Stimulated activated CD8-positive, alpha-beta memory T cell treated with anti-CD3 and anti-CD28 coated beads, Interleukin-15, amount 100 ng/mL, for 1 hour (primary cell): Measurements from ENCODE around the gene DPP6.

ENCODE experiments used
- DNase-seq: peaks from one replicate; pipeline ENCODE4 v3.0.0-alpha.2; 2020; ENCODE audit warnings: low read depth

The DPP6 gene

DNA sequence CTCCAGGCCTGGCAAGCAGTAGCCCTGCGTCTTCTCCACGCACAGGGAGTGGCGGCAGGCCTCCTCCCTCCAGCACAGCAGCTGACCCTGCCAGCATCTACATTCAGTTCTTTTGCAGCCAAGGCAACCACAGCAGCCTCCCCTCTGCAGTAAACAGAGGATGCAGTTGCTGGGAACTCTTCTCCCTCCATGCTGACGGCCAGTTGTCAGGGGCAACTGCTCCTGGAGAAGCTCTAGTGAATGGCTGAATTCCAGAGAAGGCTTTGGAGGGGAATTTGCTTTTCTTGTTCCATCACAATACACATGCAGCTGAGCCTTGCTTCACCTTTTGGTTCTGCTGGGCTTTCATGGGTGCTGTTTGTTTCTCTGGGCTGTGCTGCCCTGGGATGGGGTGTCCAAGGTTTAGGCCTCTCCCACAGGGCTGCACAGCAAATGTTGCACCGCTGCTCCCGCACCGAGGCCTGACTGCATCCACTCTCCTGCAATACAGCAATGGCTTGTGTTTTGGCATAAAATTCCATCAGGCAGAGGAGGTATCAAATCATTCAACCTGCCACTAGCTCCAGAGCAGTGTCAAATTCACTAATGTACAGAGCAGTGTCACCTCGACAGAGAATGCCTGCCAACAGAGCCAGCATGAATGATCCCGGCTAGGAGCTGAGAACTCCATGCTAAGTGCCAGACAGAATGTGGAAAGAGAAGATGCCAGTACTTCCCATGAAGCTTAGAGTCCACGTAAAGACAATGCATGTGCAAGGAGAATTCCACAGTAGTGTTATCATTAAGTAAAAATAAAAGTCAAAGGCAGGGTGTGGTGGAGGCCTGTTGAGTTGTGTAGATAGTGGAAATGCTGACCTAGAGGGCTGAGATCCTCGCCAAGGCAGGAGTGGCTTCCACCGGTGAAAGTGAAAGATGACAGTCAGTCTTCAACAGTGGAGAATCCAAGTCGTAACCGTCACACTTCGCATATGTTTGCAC lies 399.6 kb downstream of the DPP6 start:
- no peak for DNase-seq

DNA sequence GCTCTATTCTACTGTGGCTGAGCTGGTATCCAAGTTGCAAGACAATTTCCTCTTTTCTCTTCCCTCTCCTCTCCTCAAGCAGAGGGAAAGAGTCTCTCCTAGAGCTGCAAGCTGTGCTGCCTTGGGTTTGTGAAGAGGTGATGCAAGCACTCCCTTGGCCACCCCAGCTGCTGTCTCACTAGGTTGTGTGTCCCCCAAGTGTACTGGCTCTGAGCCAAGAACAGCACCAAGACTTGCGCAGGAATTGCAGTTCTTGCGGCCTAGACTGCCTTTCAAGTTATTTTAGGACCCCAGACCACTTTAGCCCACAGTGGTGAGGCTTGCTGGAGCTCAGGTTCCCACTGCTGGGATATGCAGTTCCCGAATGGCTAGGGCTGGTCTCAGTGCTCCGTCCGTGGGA lies 411.6 kb downstream of the DPP6 start:
- no peak for DNase-seq

DNA sequence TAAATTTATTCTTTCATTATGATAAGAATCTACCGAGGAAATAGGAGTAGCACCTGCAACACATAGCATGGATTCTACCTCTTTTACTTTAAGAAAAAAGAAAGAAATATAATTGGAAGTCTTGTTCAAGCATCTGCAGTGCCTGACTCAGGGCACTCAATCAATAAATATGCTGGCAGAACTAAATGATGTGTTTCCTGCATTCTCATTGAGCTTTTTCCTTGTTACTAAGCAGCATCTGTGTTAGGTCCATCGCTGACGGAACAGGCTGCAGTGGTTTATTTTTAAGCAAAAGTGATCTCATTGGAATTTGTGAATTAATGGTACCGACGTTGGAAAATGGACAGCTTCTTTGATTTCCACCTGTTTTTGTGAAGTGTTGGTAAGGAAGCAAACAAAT lies 417.5 kb downstream of the DPP6 start:
- DNase-seq = no peak

DNA sequence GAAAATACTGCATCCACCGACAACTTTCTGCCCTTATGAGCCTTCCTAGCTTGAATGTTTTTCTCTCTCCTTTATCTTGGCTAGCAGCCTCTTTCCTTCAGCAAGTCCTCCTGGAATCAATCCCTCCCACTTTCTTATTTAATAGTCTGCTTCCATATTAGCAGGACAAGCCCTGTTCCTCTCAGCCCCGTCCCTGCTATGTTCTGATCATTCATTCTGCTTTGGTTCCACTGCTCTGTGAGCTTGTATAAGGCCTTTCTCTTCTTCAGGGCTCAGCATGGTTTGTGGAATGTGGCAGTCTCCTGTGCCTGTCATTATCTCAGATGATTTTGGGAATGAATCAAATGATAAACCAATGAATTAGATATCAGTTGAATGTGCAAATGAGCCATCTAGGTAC lies 420.1 kb downstream of the DPP6 start:
- DNase-seq = no peak

DNA sequence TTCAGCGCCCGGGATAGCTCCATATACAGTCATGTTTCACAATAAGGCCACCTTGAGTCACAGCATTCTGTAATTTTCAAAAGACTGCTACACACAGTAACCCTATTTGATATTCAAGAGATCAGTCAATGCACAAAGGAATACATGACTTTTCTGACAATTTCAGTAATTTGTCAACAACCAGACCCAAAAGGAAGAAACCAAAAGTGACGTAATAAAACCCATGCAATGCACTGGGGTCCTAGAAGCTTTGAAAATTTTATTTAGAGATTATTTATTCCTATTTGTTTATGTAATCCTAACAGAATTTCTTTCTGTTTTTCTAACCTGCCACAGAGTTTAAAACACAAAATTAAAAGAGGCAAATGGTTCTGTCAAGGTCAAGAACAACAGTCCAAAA lies 421.2 kb downstream of the DPP6 start:
- DNase-seq = no peak

DNA sequence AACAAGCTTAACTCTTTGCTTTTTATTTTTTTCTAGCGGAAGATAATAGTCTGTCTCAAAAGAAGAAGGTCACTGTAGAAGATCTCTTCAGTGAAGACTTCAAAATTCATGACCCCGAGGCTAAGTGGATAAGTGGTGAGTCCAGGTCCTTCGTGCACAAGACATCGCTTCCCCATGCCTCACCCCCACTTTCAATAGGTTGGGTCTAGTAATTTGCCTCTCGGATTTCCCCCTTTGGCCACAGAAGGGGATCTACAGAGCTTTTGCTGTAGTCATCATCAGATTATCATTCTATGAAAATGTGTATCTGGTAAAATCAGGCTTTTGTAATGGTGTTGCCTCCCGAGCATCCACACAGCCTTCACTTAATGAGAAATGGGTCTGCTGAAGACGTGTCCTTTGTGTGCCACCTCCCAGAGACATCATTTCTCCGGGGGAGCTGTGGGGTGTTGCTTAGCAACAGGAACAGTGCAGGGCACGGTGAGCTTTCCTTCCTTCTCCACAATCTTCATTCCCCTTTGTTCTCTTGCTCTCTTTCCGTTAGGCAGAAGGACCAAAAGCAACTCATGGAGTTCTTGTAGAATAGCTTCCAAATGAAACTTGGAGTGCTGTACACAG lies 422.8 kb downstream of the DPP6 start:
- DNase-seq = no peak

DNA sequence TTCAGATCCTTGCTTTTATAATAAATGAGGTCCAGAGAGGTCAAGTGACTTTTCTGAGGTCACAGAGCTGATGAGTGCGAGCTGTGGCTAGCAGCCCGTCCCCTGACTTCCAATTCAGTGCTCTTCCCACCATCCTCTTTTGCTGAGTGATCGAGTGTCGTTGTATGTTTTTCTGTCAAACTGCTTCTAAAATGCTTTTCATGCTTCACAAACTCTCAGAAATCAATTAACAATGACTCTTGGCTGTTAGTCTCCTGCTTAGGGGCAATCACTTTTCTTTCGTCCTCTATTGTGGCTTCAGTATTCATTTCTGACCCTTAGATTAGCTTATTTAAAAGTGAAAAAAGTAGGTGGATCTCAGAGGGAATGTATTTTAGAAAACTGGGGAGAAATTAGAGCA lies 423.7 kb downstream of the DPP6 start:
- DNase-seq = no peak

DNA sequence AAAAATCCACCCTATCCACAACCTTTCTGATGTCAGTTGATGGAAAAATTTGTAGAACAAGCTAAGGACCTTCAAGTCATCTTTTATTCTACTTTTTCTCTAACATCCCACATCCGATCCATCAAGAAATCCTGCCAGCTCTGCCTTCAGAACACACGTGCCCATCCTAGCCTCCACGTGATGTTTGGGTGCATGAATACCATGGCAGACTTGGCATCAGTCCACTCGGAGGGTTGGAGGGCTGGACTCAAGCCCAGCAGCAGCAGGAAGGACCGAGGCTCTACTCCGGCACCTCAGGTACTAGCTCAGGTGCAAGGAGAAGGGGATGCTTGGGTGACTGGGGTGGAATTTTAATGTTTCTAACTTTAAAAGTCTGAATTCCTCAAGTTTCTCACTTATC lies 428.6 kb downstream of the DPP6 start:
- no peak for DNase-seq

DNA sequence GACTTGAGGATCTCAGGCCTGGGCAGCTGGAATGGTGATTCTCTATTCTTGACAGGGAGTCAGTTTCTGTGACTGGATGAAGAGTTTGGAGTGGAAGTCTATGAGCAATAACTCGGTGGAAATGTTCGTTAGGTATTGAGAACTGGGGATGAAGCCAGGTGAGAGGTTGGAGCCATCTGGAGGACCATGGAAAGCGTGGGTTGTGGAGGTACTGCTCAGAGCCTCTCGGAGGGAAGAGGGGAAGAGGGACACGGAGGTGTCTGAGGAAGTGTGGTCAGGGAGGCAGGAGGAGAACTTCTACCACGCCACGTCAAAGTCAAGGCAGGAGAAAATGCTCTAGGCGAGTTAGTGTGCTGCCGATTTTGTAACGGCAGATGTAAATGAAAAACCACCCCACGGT lies 430.7 kb downstream of the DPP6 start:
- DNase-seq = no peak

DNA sequence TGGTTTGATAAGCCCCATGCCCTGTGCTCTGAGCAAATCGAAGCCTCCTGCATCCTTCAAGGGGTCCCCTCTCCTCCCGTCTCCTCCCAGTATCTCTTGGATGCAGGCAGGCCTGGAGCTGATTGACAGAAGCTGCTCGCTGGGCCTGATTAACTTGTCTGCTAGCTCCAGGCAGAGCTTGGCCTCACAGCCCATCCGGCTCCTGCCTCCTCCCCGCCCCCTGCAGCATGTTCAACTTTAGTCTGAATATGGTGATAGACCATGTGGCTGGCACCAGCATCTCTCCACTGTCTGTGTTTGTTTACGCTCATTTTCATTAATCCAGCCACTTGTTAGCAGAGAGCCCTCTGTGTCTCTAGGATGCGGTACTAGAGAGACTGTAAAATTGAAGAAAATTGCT lies 432.2 kb downstream of the DPP6 start:
- no peak for DNase-seq

DNA sequence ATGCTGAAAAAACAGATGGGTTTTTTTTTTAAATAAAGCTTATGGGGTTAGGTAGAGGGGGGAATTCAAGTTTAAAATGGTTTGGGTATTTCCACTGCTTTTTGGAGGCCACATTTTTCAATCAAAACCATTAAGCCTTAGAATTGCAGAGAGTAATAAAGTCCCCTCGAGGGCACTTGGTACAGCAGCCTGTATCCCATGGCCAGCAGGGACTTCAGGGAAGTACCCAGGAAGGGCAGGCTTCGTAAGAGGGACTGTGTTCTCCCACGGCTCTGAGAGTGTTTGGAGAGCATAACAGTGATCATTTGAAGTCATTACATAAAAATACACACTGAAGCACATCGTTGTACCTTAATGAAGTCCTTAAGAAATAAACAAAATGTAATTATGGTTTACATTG lies 432.7 kb downstream of the DPP6 start:
- DNase-seq = no peak

DNA sequence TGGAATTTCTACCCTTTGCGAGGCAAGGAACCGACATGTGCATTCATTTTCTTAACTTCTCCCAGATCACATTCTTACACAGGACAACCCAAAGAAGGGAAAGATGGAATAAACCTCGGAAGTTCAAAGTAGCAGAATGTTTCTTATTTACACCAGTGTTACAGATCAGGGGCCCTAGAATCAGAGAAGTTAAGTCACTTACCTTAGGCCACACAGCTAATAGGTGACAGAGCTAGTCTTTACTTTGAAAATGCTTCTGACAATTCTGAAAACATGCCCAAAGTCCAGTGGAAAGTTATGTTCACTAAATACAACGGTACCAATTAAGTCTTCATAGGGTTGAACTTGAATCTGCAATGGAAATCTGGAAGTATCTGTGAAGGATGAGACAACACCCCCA lies 437.7 kb downstream of the DPP6 start:
- no peak for DNase-seq

DNA sequence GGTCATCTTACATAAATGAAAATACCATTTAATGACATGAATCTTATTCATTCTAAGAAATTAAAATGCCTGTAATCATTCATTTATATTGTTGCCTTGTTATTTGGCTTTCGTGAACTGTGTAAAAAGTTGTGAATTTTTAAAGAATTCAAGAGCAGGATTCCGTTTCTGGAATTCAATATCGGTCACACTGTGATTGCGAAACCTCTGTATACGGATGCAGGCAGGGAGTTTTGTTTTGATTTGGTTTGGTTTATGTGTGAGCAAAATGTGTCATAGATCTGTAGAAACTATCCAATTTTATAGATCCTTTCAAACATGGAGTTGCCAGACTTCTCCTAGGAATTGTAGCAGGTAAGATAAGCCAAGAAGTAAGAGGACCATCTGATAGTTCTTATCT lies 441.4 kb downstream of the DPP6 start:
- no peak for DNase-seq

DNA sequence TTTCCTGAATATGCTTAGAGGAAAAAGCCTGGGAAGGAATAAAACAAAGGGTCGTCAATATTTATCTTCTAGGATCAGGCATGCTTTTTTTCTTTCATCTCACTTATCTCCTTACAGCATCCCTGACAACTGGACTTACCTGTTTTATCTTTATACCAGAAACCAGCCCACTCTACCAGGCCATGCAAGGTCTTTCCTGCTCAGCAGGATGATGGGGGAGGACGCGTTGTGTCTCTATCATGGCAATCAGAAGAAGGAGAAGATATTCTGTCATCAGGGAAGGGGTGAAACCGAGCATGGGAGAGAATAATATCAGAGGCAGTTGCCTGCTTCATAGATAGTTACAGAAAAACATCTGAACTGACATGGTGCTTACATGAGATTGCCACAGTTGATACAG lies 445.6 kb downstream of the DPP6 start:
- no peak for DNase-seq

DNA sequence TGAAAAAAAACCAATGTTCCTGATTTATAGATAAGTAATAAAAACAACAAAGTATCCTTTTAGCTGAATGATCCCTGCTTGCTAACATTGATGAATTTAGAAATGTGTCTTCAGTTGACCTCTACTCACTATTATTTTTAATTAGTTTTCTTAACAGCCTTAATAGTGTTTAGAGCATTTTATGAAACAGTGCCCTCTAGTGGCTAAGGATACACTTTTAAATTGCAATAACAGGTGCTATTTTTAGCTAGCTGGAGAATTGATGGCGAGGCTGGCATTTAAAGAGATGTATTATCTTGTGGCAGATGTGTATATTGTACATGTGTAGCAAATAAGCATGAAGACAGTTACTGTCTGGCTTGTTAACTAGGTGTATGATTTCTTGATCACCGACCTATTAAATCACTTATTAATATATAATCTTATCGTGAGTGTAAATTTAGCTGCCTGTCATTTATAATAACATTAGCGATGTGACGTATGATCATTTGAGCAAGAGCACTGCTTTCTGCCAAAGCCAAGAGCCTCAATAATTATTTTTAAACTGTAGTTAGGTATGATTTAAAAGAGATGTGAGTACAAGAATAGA lies 451.9 kb downstream of the DPP6 start:
- no peak for DNase-seq

DNA sequence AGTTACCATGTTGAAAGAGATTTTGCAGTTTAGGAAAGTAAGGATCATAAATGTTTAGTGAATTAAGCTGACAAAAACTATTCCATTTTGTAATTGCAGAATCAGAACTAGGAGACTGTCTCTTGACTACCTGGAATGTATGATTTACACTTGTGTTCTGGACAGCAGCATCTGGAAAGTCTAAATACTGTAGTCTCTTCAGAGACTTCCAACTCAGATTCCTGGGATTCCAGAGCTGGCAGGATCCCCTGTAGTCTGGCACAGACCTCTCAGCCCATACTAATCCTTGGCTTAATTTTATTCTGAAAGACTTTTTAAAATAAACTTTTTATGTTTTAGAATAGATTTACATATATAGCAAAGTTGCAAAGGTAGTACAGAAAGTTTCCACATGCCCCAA lies 452.7 kb downstream of the DPP6 start:
- no peak for DNase-seq

DNA sequence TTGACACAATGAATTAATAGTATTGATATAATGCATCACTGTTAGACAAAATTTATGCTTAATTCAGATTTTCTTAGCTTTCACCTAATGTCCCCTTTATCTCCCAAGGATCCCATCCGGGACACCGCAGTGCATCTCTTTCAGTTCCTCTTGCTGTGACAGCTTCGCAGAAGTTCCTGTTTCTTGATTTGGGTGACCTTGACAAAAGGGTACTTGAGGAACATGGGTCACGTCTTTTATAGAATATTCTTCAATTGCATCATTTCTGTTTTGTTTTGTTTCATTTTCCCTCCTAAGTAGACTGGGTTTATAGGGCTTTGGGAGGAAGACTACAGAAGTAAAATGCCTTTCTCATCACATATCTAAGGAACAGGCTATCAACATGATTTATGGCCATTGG lies 453.2 kb downstream of the DPP6 start:
- DNase-seq = no peak

DNA sequence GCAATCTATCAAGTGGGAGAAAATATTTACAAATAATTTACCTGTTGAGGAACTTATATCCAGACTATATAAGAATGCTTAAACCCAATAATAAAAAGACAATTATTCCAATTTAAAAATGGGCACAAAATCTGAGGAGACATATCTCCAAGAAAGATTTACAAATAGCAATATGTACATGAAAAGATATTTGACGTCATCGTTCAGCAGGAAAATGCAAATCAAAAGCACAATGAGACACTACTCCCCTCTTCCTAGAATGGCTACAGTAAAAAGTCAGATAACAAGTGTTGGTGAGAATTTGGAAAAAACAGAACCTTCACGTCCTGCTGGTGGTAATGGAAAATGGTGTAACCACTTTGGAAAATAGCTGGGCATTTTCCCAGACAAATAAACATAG lies 457.0 kb downstream of the DPP6 start:
- no peak for DNase-seq

DNA sequence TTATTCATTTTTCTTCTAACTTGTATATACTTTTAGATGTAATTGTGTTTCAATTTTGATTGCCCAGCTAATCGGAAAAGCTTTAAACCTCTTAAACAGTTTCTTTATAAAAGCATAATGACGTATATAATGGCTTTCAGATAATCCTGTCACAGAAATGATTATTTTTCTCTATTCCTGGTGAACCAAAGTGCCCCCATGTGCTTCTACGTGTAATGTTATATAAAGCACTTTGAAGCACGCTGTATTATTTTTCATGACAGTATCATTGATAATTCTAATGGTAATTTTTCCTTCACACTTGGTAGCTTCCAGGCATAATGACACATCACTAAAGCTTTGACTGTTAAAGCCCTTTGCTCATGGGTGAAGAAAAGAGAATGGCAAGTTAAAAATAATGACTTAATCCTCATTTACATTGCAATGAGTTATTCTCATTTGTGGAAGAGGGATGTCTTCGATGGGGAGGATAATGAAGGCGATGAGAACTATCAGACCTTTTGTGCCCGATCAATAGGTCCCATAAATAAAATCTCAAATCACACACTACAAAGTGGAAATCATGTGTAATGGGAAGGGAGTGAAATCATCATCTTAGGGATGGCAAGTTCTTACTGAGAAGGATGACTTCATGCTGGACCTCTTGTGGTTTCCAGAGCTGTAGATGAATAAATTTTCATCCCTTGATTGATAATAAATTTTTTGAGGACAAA lies 460.1 kb downstream of the DPP6 start:
- DNase-seq = no peak

DNA sequence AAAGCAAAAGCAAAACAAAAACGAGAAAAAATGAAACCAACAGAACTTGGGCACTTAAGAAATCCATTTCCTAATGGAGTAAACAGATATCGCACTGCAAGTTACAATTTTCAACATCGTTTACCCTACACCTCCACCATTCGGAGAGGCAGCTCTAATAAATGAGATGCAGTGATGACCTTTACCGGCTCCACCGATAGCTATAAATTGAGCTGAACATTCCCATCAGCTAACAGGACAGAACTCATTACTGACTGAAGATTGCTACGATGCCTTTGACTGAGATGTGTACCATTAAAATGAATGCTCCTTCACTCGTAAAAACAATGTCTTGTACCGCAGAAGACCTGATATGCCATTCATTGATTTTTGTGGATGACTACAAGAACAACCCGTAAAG lies 465.6 kb downstream of the DPP6 start:
- no peak for DNase-seq

DNA sequence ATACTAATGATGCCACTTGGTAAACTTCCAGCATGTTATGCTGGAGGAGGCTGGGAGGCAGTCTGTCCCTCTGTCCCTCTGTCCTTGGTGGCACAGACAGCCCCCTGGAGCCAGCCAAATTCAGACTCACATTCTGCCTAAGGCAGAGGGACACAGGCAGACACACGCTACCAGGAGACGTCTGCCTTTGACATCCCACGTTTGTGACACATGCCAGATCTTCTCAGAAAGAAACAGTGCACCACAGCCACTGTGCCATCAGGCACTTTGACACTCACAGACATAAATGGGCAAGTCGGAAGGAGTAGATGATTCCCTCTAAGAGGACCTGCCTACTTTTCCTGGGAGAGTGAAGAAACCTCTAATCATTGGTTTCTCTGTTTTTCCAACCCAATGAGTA lies 467.0 kb downstream of the DPP6 start:
- no peak for DNase-seq

DNA sequence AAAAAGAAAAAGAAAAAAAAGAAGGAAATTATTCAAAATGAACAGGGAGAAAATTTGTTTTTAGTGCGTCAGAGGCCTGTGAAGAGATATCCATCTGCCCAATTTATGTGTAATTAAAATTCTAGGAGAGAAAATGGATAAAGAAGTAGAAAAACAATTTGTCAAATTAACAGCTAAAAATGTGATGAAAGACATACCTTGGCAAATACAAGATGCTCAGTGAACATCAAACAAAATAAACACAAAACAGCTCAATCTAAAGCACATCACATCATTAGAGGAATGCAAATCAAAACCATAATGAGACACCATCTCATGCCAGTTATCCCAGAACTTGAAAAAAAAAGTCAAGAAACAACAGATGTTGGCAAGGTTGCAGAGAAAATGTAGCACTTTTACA lies 477.9 kb downstream of the DPP6 start:
- DNase-seq = no peak

DNA sequence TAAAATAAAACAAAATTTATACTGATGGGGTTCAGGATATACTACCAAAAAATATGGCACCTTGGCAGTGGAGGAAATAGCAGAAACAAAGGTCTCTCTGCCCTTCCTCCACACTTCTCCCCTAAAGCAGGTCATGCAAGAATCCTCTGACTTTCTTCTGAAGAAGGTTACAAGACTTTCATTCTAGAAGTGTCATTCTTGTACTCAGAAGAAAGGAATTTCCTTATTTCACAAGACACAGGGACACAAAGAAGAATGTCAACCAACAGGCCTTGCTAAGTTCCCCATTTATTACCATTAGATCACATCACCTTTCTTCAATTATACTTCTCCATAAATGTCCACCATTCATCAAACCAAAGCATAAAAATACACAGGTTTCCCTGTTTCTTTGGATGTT lies 480.6 kb downstream of the DPP6 start:
- DNase-seq = no peak
